Keratinocyte (primary cell): Measurements from ENCODE around the gene ART4. TPM values are rescaled to one million over a fixed set of nuclear protein-coding genes. Genes with fewer than 3 reads are reported as not detected.

Experiments
- DNase-seq: peaks from one replicate; pipeline ENCODE4 v3.0.0-alpha.2; 2011; ENCODE audit warnings: low read depth, missing footprints, low spot score
- FAIRE-seq: peaks from 2 replicates; lab custom pipeline; 2011; peaks lifted over from hg19 to GRCh38; lab: Jason Lieb, UNC
- H2AFZ ChIP-seq: 2 replicates; pipeline ENCODE4 v1.6.0; 2012; ENCODE audit warnings: low read length, control low read depth, inconsistent platforms; ENCODE audit not compliant: control insufficient read depth
- H3K27ac ChIP-seq: 2 replicates; pipeline ENCODE4 v1.5.1; 2011; ENCODE audit warnings: low read length; ENCODE audit not compliant: control insufficient read depth, insufficient read depth
- H3K27me3 ChIP-seq: 3 replicates; pipeline ENCODE4 v1.6.0; 2011; ENCODE audit warnings: low read length; ENCODE audit not compliant: control insufficient read depth, insufficient read depth; ENCODE audit errors: extremely low read depth
- H3K36me3 ChIP-seq, 2 experiments: 2 replicates in 1 of 2; 3 replicates in 1 of 2; pipeline ENCODE4 v1.5.1; 2011; ENCODE audit warnings: low read length in 2 of 2, mild to moderate bottlenecking in 1 of 2; ENCODE audit not compliant: control insufficient read depth in 2 of 2, insufficient read depth in 2 of 2; ENCODE audit errors: extremely low read depth in 1 of 2
- H3K4me1 ChIP-seq: 3 replicates; pipeline ENCODE4 v1.5.1; 2011; ENCODE audit warnings: low read length; ENCODE audit not compliant: control insufficient read depth, insufficient read depth; ENCODE audit errors: extremely low read depth
- H3K4me2 ChIP-seq: 3 replicates; pipeline ENCODE4 v1.6.0; 2011; ENCODE audit warnings: low read depth, low read length; ENCODE audit not compliant: control insufficient read depth, insufficient read depth; ENCODE audit errors: extremely low read depth
- H3K4me3 ChIP-seq, 3 experiments: fragments of 200-600 bp in 1 of 3; sonication (generic) in 1 of 3; 2 replicates in 2 of 3; 3 replicates in 1 of 3; pipeline ENCODE4 v1.5.1; 2011 to 2016; ENCODE audit warnings: low read length in 3 of 3, mild to moderate bottlenecking in 3 of 3, control low read depth in 2 of 3, inconsistent platforms in 1 of 3, low read depth in 1 of 3, mixed read lengths in 1 of 3, mixed run types in 1 of 3, moderate library complexity in 1 of 3; ENCODE audit not compliant: control insufficient read depth in 2 of 3, insufficient read depth in 2 of 3; ENCODE audit errors: extremely low read depth in 1 of 3
- H3K79me2 ChIP-seq: 2 replicates; pipeline ENCODE4 v1.6.0; 2012; ENCODE audit warnings: low read length; ENCODE audit not compliant: control insufficient read depth, insufficient read depth
- H3K9ac ChIP-seq: 3 replicates; pipeline ENCODE4 v1.6.0; 2011; ENCODE audit warnings: low read length; ENCODE audit not compliant: control insufficient read depth, insufficient read depth; ENCODE audit errors: extremely low read depth
- H3K9me1 ChIP-seq: 3 replicates; pipeline ENCODE4 v1.6.0; 2011; ENCODE audit warnings: low read length; ENCODE audit not compliant: control insufficient read depth, insufficient read depth; ENCODE audit errors: extremely low read depth
- H3K9me3 ChIP-seq: 2 replicates; pipeline ENCODE4 v1.5.1; 2012; ENCODE audit warnings: low read depth, low read length; ENCODE audit not compliant: control insufficient read depth
- H4K20me1 ChIP-seq: 3 replicates; pipeline ENCODE4 v1.6.0; 2011; ENCODE audit warnings: low read length; ENCODE audit not compliant: control insufficient read depth, insufficient read depth; ENCODE audit errors: extremely low read depth
- EZH2 ChIP-seq: IDR thresholded peaks from one replicate; pipeline ENCODE4 v1.6.1; 2012; ENCODE audit warnings: inconsistent platforms, mild to moderate bottlenecking, low read length, moderate library complexity
- dilution Hi-C: fragments of 300-500 bp; cut with MboI; formaldehyde crosslinking; loops from one replicate; pipeline ENCODE4 v1.7.0; 2020; ENCODE audit warnings: low sequenced_read_pairs; ENCODE audit not compliant: extremely low pct_ligation_motif_present
- polyA plus RNA-seq, 5 experiments: library from polyadenylated mRNA; depleted of rRNA in 3 of 5; stranded (reverse) in 3 of 5; stranded (forward) in 1 of 5; unstranded in 1 of 5; fragments of >200 nt; gene quantifications; 1 replicate in 1 of 5; 2 replicates in 3 of 5; 3 replicates in 1 of 5; pipeline versions ENCODE4 v1.2.1 to v1.2.3, GENCODE V29; 2011 to 2012; ENCODE audit warnings: missing spikeins in 2 of 5, low read depth in 1 of 5, low replicate concordance in 1 of 5
- TF ChIP-seq, protein P1 (sequence below), 3 experiments: IDR thresholded peaks in 1 of 3; conservative IDR thresholded peaks in 1 of 3; optimal IDR thresholded peaks in 1 of 3; 2 replicates in 2 of 3; 3 replicates in 1 of 3; pipeline versions ENCODE3 to v1.5.1; 2011; ENCODE audit warnings: low read length in 3 of 3, mild to moderate bottlenecking in 3 of 3, moderate library complexity in 2 of 3, control low read depth in 1 of 3, inconsistent platforms in 1 of 3; ENCODE audit not compliant: insufficient read depth in 2 of 3; ENCODE audit errors: extremely low read depth in 1 of 3

Gene ART4
- polyA plus RNA-seq, 1 donor (not counting 4 experiments of a cell fraction or from before 2014, with no cell fraction given), result not detected

- Histone ChIP-seq H3K36me3 (no peaks in the 10 kb centered on the region), H3K4me1 (no peaks in the 10 kb centered on the region), H4K20me1 (no peaks in the 10 kb centered on the region), H3K9me1 (no peaks in the 10 kb centered on the region), H3K9me3 (no peaks in the 10 kb centered on the region), H3K4me3 (no peak overlapping the region), H2AFZ (no peak overlapping the region), H3K27me3 (no peaks in the 10 kb centered on the region), H3K9ac (no peak overlapping the region), H3K4me2 (no peak overlapping the region), H3K27ac (no peak overlapping the region), H3K79me2 (no peaks in the 10 kb centered on the region)
- no peak for TF ChIP-seq EZH2
- TF ChIP-seq, protein P1, sequence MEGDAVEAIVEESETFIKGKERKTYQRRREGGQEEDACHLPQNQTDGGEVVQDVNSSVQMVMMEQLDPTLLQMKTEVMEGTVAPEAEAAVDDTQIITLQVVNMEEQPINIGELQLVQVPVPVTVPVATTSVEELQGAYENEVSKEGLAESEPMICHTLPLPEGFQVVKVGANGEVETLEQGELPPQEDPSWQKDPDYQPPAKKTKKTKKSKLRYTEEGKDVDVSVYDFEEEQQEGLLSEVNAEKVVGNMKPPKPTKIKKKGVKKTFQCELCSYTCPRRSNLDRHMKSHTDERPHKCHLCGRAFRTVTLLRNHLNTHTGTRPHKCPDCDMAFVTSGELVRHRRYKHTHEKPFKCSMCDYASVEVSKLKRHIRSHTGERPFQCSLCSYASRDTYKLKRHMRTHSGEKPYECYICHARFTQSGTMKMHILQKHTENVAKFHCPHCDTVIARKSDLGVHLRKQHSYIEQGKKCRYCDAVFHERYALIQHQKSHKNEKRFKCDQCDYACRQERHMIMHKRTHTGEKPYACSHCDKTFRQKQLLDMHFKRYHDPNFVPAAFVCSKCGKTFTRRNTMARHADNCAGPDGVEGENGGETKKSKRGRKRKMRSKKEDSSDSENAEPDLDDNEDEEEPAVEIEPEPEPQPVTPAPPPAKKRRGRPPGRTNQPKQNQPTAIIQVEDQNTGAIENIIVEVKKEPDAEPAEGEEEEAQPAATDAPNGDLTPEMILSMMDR (optimal IDR thresholded peaks at IDR 0.05 in 1 of 3, IDR thresholded peaks at IDR 0.05 in 1 of 3, conservative IDR thresholded peaks at IDR 0.05 in 1 of 3; ENCODE audit: extremely low read depth in 1 of 3, insufficient read depth in 2 of 3, low read length in 3 of 3), result peak; percentile 53 to 74 (median 66)
- peak; percentile 61 for FAIRE-seq
- dilution Hi-C loops, result no loop called here
- DNase-seq, result no peak
Measured at GRCh38 chr12:14810953-14811483, 32.3 kb downstream of the ART4 start.

GRCh38 chr12:14810167-14810952, 33.0 kb downstream of the ART4 start:
- no peaks in the 10 kb centered on the region for H3K27me3 ChIP-seq

More at GRCh38 chr12:14810167-14810952, 33.0 kb downstream of the ART4 start:
- no peak overlapping the region for H3K27ac ChIP-seq
- DNase-seq (no peak), FAIRE-seq (no peak)
- H2AFZ ChIP-seq, result no peak overlapping the region
- H3K4me2 ChIP-seq, result no peak overlapping the region
- H3K9ac ChIP-seq, result no peak overlapping the region
- TF ChIP-seq, protein P1 (optimal IDR thresholded peaks at IDR 0.05 in 1 of 3, IDR thresholded peaks at IDR 0.05 in 1 of 3, conservative IDR thresholded peaks at IDR 0.05 in 1 of 3; ENCODE audit: extremely low read depth in 1 of 3, insufficient read depth in 2 of 3, low read length in 3 of 3), result no peak
- no peak for TF ChIP-seq EZH2
- no peaks in the 10 kb centered on the region for H4K20me1 ChIP-seq
- no peaks in the 10 kb centered on the region for H3K79me2 ChIP-seq
- dilution Hi-C loops, result no loop called here
- no peaks in the 10 kb centered on the region for H3K4me1 ChIP-seq
- no peak overlapping the region for H3K4me3 ChIP-seq
- no peaks in the 10 kb centered on the region for H3K36me3 ChIP-seq
- H3K9me3 ChIP-seq, result no peaks in the 10 kb centered on the region
- H3K9me1 ChIP-seq, result no peaks in the 10 kb centered on the region
